GM12801 (cell line): ENCODE results near the gene TTC28.

ENCODE experiments used
- CTCF ChIP-seq: IDR thresholded peaks from one replicate; pipeline ENCODE4 v1.5.1; 2011; ENCODE audit warnings: control low read depth; ENCODE audit not compliant: insufficient read length; ENCODE audit errors: extremely low read depth

The TTC28 gene

GRCh38 chr22:28505416-28506149 lies 174.1 kb downstream of the TTC28 start:
- no peak for TF ChIP-seq CTCF

GRCh38 chr22:28500006-28500405 lies 179.6 kb downstream of the TTC28 start:
- TF ChIP-seq CTCF = no peak

GRCh38 chr22:28498044-28498443 lies 181.6 kb downstream of the TTC28 start:
- TF ChIP-seq CTCF = no peak

DNA sequence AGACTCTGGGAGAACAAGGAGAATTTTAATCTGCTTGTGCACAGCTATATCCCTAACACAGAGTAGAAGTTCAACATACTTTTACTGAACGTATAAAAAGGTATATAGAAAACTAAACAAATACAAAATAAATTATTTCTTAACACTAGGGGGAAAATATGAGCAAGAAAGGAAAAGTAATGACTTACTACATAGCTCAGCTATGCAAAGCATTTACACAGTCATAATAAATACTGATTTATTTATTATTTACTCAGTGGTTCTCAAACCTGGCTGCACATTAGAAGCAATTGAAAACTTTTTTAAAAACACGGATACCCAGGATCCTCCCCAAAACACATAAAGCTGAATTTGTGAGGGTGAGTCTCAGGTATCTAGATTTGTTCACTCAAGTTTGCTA lies 182.5 kb downstream of the TTC28 start:
- no peak for TF ChIP-seq CTCF

DNA sequence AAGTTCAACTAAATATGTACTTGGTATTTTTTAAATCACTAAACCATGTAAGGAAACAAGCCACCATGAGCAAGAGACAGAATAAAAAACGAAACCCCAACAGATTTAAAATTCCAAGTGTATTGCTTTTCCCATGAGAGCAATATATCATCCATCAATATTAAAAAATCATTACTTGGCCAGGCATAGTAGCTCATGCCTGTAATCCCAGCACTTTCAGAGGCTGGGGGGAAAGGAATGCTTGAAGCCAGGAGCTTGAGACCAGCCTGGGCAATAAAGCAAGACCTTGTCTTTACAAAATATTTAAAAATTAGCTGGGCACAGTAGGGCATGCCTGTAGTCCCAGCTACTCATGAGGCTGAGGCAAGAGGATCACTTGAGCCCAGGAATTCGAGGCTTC lies 190.8 kb downstream of the TTC28 start:
- no peak for TF ChIP-seq CTCF

DNA sequence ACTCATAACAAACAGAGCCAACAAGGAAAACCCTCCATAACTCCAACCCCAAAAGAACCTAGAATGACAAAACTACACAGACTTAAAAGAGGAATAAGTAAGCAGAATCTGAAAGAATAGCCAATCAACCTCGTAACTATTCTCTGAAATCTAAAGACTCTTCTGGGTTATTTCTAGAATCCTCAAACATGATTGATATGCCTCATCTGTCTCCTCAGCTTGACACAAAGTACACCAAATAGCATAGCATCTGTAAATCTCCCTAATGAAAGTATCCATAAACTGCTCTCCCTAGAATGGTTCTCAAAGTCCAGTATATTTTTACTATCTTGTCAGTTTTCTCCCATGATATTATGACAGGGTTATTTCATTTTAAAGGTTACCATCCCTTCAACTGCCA lies 195.0 kb downstream of the TTC28 start:
- TF ChIP-seq CTCF = no peak

GRCh38 chr22:28481725-28482124 lies 197.9 kb downstream of the TTC28 start:
- no peak for TF ChIP-seq CTCF
